NCI-H2171 treated with DMSO at 0.1 percent for 48 hours (cell line): ENCODE data around the gene TSHZ2.
"Not testable (repeated sequence)": the region's sequence is repeated elsewhere in the genome, so short reads cannot be mapped to it uniquely, and the experiment has no call there.

Experiments used
- DNase-seq: peaks from one replicate; lab custom pipeline; 2025; lab: John Stamatoyannopoulos, UW

Gene TSHZ2

GRCh38 chr20:52996130-52996529, 24.0 kb downstream of the TSHZ2 start:
- no peak for DNase-seq

- no peak for DNase-seq
These were observed 24.5 kb downstream of the TSHZ2 start for GRCh38 chr20:52996658-52997057.

GRCh38 chr20:52998268-52998667, 26.1 kb downstream of the TSHZ2 start:
- DNase-seq = no peak

GRCh38 chr20:52999040-52999439, 26.9 kb downstream of the TSHZ2 start:
- DNase-seq = no peak

GRCh38 chr20:53001498-53002301, 29.5 kb downstream of the TSHZ2 start:
- no peak for DNase-seq

- no peak for DNase-seq
These were observed 30.6 kb downstream of the TSHZ2 start for GRCh38 chr20:53002786-53003185.

GRCh38 chr20:53003420-53004154, 31.4 kb downstream of the TSHZ2 start:
- DNase-seq = no peak

- DNase-seq = no peak
These were observed 32.2 kb downstream of the TSHZ2 start for GRCh38 chr20:53004267-53004813.

- DNase-seq = no peak
These were observed 38.0 kb downstream of the TSHZ2 start for GRCh38 chr20:53009979-53010735.

- DNase-seq = no peak
These were observed 39.5 kb downstream of the TSHZ2 start for GRCh38 chr20:53011640-53012039.

GRCh38 chr20:53013183-53013582, 41.0 kb downstream of the TSHZ2 start:
- no peak for DNase-seq

GRCh38 chr20:53013847-53014246, 41.7 kb downstream of the TSHZ2 start:
- no peak for DNase-seq

GRCh38 chr20:53016071-53016470, 43.9 kb downstream of the TSHZ2 start:
- no peak for DNase-seq

- DNase-seq = no peak
These were observed 44.4 kb downstream of the TSHZ2 start for GRCh38 chr20:53016534-53017042.

GRCh38 chr20:53017206-53017605, 45.0 kb downstream of the TSHZ2 start:
- no peak for DNase-seq

GRCh38 chr20:53019464-53019863, 47.3 kb downstream of the TSHZ2 start:
- no peak for DNase-seq

- DNase-seq = no peak
These were observed 48.2 kb downstream of the TSHZ2 start for GRCh38 chr20:53020376-53020775.

GRCh38 chr20:53020834-53021233, 48.7 kb downstream of the TSHZ2 start:
- DNase-seq = no peak

GRCh38 chr20:53021934-53022333, 49.8 kb downstream of the TSHZ2 start:
- no peak for DNase-seq

- DNase-seq = no peak
These were observed 51.8 kb downstream of the TSHZ2 start for GRCh38 chr20:53023732-53024520.

GRCh38 chr20:53024653-53025052, 52.5 kb downstream of the TSHZ2 start:
- DNase-seq = not testable (repeated sequence)
